Fibroblast of villous mesenchyme (primary cell): ENCODE data around the gene MKKS. TPM values are rescaled to one million over a fixed set of nuclear protein-coding genes. Genes with fewer than 3 reads are reported as not detected.

Source experiments
- DNase-seq: peaks from one replicate; pipeline ENCODE4 v3.0.0-alpha.2; 2010; ENCODE audit warnings: low read depth
- H3K4me3 ChIP-seq: 2 replicates; pipeline ENCODE4 v1.5.1; 2011; ENCODE audit warnings: low read depth, mild to moderate bottlenecking, low read length
- total RNA-seq: library from RNA; depleted of rRNA; stranded (reverse); fragments of >200 nt; gene quantifications from 2 replicates; pipeline ENCODE4 v1.2.3, GENCODE V29; 2012
- TF ChIP-seq, protein P1 (sequence below): IDR thresholded peaks from 2 replicates; pipeline ENCODE4 v1.5.1; 2012; ENCODE audit warnings: low read depth, mild to moderate bottlenecking, low read length; ENCODE audit not compliant: insufficient read depth

The MKKS gene
- total RNA-seq, 1 donor: 9.1 TPM

DNA sequence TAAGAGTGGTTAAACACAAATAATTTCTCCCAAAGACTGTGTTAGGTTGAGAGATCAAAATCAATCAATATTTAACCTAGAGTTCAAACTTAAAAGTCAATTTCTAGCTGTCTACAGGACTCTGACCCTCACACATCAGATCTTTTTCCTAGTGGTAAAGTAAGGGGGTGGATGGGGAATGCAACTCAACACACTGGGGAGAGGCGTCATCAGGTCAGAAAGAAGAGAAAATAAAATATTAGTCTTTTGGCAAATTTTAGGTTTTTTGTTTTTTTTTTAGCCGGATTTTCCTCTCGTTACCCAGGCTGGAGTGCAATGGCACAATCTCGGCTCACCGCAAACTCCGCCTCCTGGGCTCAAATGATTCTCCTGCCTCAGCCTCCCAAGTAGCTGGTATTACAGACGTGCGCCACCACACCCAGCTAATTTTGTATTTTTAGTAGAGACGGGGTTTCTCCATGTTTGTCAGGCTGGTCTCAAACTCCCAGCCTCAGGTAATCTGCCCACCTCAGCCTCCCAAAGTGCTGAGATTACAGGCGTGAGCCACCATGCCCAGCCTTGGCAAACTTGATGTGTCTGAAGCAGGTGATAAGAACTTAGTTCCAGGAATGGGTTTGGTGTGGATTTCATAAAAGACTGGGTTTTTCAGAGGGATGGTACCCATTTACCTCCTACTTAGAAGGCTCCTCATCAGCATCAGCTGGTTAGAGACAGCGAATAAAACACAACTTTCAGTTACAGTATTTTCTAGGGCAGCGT lies 65.9 kb downstream of the MKKS start:
- no peak overlapping the region for H3K4me3 ChIP-seq
- DNase-seq: no peak
- TF ChIP-seq, protein P1, sequence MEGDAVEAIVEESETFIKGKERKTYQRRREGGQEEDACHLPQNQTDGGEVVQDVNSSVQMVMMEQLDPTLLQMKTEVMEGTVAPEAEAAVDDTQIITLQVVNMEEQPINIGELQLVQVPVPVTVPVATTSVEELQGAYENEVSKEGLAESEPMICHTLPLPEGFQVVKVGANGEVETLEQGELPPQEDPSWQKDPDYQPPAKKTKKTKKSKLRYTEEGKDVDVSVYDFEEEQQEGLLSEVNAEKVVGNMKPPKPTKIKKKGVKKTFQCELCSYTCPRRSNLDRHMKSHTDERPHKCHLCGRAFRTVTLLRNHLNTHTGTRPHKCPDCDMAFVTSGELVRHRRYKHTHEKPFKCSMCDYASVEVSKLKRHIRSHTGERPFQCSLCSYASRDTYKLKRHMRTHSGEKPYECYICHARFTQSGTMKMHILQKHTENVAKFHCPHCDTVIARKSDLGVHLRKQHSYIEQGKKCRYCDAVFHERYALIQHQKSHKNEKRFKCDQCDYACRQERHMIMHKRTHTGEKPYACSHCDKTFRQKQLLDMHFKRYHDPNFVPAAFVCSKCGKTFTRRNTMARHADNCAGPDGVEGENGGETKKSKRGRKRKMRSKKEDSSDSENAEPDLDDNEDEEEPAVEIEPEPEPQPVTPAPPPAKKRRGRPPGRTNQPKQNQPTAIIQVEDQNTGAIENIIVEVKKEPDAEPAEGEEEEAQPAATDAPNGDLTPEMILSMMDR: no peak

DNA sequence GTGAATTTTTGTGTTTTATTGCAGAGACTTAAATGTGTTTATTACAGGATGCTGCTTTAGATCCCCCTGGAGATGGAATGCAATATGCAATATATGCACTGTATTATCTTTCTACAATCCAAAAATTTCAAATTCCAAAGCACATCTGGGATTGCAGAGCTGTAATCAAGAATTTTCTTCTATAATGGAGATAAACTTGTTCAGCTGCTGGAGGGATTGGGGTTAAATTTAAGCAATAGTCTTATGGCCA lies 66.4 kb downstream of the MKKS start:
- TF ChIP-seq, protein P1: no peak
- H3K4me3 ChIP-seq: no peak overlapping the region
- DNase-seq: no peak

DNA sequence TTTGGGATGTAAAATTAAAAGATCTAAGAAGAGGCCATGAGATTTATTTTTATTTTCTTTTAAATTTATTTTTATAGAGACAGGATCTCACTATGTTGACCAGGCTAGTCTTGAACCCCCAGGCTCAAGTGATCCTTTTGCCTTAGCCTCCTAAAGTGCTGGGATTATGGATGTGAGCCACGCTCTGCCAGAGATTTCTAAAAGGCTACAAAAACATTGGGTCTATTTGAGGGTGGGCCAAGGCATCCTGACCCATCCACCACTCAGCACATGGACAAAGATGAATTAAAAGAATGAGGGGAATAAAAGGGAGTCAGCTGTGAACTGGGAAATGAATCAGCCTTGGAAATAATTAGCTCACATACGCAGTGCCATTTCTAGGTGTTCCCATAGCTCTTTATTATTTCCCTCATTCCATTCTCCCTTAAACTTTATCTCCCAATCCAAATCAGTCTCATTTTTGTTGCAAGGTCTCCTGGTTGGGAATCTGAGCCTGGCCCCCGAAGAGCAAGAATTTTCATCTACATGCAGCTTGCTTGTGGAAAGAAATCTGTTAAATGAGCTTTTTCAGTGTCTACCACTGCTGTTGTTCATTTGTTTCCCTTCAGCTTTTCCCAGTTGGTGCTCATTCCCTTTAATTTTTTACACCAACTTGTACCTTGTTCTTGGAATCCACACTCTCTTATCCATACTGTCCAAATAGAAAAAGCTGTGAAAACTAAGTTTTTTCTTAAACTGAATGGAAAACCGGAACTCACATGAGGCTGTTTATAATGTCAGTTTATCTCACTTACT lies 66.9 kb downstream of the MKKS start:
- TF ChIP-seq, protein P1: no peak
- H3K4me3 ChIP-seq: no peak overlapping the region
- DNase-seq: no peak

DNA sequence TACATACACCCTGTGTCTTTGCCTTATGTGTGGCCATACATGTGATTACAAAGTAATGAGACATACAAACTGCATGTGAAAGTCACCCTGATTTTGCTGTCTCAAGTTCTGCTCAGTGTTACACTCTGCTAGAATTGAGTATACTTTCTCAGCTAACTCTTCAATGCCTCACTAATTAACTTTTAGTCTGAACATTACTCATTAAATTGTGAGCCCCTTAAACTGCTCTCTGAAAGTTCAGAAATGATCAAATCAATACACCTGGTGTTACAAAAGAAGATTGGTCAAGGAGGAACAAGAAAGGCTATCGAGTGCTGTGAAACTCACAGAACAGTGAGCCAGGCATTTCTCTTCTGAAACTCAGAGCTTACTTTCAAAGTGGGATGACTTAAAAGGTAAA lies 71.3 kb downstream of the MKKS start:
- H3K4me3 ChIP-seq: no peak overlapping the region
- TF ChIP-seq, protein P1: no peak
- DNase-seq: no peak

DNA sequence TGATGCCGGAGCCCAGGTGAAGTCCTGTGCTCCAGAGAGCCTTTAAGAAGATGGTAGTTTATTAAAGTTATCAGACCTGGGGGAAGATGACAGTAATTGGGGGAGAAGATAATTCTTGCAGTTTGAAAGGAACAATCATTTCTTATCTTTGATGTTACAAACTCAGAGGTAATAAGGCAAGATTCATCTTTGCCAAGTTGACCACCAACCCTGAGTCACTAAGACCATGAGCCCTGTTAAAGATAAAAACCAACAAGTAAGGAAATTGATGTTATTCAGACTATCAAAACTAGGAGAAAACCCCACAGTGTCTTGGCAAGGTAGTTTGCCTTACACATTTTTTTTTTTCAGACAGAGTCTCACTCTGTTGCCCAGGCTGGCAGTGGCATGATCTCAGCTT lies 73.1 kb downstream of the MKKS start:
- TF ChIP-seq, protein P1: no peak
- no peak overlapping the region for H3K4me3 ChIP-seq
- DNase-seq: no peak

DNA sequence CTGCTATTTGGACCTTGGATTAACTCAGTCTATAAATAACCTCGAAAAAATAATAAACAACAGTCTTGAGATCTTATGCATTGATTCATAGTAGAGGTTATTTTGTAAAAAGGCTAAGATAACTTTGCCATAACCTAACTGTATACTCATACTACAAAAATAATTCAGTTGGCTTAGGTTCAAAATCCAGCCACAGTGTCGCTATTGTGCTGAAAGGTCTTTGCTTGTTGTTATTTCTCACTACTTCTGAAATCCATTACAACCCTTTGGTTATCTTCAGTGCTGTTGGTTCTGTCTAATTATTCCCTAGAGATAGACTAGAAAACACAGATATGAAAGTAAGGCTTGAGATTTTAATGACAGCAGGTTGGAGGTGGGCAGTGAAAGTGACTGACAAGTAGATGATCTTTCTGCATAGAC lies 74.4 kb downstream of the MKKS start:
- no peak for DNase-seq

More for the DNA sequence above, 74.4 kb downstream of the MKKS start:
- H3K4me3 ChIP-seq: no peak overlapping the region
- TF ChIP-seq, protein P1: no peak
